ENCODE results near the gene PARD3B.
"Not testable (repeated sequence)": the region's sequence is repeated elsewhere in the genome, so short reads cannot be mapped to it uniquely, and the experiment has no call there.

- TF ChIP-seq BHLHE40 (IDR thresholded peaks at IDR 0.05; ENCODE audit: borderline replicate concordance); SP1 (IDR thresholded peaks at IDR 0.05); HDGF (IDR thresholded peaks at IDR 0.05; ENCODE audit: borderline replicate concordance); ARNT (IDR thresholded peaks at IDR 0.05); NFRKB (IDR thresholded peaks at IDR 0.05); SUZ12 (IDR thresholded peaks at IDR 0.05); ELF4 (IDR thresholded peaks at IDR 0.05); ZNF384 (IDR thresholded peaks at IDR 0.05); FOXM1 (IDR thresholded peaks at IDR 0.05; ENCODE audit: borderline replicate concordance); L3MBTL2 (conservative IDR thresholded peaks at IDR 0.05); FOXA1 (IDR thresholded peaks at IDR 0.05); TARDBP (IDR thresholded peaks at IDR 0.05): not testable (repeated sequence)
Observed at GRCh38 chr2:205218816-205219215, 673.5 kb downstream of the PARD3B start.
